ENCODE data around the gene FCGR3A.

Gene FCGR3A

DNA sequence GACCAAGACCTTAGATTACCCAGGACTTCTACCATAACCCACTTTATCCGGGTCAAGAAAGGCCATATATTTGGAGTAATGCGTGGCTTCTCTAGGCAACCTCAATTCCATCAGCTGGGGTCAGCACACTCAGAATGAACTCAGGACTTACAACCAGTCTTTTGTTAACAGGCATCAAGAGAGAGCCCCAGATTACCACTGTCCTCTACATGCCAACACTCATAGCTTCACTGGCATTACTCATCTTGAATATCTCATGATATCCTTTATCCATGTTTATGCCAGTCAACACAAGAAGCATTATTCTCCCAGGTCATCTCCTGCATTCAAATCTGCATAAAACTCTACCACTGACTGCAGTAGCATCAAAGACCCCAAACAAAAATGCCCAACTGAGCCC lies 51.0 kb downstream of the FCGR3A start:
- Histone ChIP-seq H3K27ac (no peak overlapping the region; a peak in 2 of 22 replicates), H3K9ac (no peak overlapping the region), H3K27me3 (no peaks in the 10 kb centered on the region), H3K4me2 (peak overlapping the region in 10 of 11 experiments; percentile 52 to 93 (median 81); a peak in 16 of 22 replicates), H3K36me3 (no peaks in the 10 kb centered on the region), H3K4me3 (no peak overlapping the region), H4K20me1 (no peaks in the 10 kb centered on the region), H3K9me3 (replicated peaks in 1 of 11) (no peaks in the 10 kb centered on the region), H3K4me1 (peaks cover 14 to 66% (median 40%) of the 10 kb centered on the region in 10 experiments)
- no peak for TF ChIP-seq Cebpa-rat (IDR thresholded peaks at IDR 0.05)

DNA sequence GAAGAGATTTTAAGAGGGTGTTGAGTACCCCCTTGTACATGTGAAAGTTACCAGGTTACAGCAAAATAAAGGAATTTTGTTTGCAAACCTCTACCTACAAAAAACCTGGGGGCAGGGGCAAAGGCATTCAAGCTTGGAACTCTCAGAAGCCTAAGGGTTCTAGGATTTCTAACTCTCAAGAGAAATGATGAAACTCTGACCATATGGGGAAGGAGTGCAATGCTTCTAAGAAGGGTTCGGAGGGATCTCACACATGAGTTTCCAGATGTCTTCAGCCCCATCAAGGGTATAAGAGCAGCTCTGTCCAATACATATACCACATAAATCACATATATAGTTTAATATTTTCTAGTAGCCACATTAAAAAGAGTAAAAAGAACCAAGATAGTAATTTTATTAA lies 51.7 kb downstream of the FCGR3A start:
- no peak overlapping the region for H3K9ac ChIP-seq
- no peak for TF ChIP-seq Cebpa-rat (IDR thresholded peaks at IDR 0.05)
- H3K36me3 ChIP-seq: no peaks in the 10 kb centered on the region
- no peaks in the 10 kb centered on the region for H3K9me3 ChIP-seq (replicated peaks in 1 of 11)
- peak overlapping the region in 8 of 11 experiments; percentile 8 to 93 (median 21); a peak in 7 of 22 replicates for H3K4me2 ChIP-seq
- no peaks in the 10 kb centered on the region for H3K27me3 ChIP-seq
- H3K27ac ChIP-seq: no peak overlapping the region
- H3K4me3 ChIP-seq: no peak overlapping the region
- no peaks in the 10 kb centered on the region for H4K20me1 ChIP-seq
- H3K4me1 ChIP-seq: peaks cover 14 to 59% (median 37%) of the 10 kb centered on the region in 10 experiments

DNA sequence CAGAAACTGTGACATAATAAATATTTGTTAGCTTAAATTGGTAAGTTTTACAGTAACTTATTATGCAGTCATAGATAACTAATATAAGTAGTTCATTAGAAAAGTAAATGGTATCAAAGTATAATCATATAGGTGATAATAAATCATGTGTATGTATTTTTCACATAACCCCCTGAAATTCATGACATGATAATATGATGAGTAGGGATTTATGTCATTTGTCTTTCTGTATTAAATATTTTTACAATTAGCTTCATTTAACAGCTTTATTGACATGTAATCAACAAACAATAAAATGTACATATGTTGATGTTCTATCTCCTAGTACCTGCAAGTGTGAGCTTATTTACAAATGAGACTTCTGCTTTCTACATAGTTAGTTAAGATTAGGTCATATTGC lies 54.1 kb downstream of the FCGR3A start:
- peaks cover 0 to 7% (median 0%) of the 10 kb centered on the region in 11 experiments; a peak in 6 of 22 replicates for H3K27me3 ChIP-seq
- no peak overlapping the region for H3K27ac ChIP-seq
- no peaks in the 10 kb centered on the region for H4K20me1 ChIP-seq
- H3K4me1 ChIP-seq: peaks cover 14 to 55% (median 27%) of the 10 kb centered on the region in 10 experiments
- H3K9me3 ChIP-seq (replicated peaks in 1 of 11): no peaks in the 10 kb centered on the region
- H3K4me2 ChIP-seq: no peak overlapping the region
- H3K4me3 ChIP-seq: no peak overlapping the region
- no peak for TF ChIP-seq Cebpa-rat (IDR thresholded peaks at IDR 0.05)
- no peaks in the 10 kb centered on the region for H3K36me3 ChIP-seq
- no peak overlapping the region for H3K9ac ChIP-seq

DNA sequence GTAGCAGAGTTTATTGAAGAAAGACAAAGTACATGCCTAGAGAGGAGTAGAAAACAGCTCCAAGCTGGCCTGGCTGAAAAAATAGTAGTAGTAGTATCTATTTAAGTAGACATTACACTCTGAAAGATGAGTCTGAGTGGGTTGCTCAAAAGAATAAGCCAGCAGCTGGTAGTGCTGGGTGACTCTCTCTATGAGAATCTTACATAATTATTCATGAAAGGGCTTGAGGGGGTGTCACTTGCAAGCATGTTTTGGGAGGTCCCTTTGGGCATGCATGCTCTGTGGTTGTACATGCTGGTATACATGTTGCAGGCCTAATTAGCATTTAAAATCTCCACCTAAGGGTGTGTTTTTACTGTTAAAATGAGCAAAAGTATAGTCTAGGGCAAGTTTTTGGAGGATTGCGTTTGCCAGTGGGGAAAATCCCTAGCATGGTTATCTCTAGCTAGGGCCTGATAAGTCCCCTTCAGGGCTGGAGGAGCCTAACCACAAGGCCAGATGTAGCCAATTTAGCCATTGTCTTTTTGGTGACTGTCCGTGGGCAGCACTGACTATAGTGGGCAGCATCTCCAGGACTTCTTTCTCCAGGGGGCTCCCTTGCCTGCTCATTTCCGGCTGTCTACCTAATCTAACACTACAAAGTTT lies 55.4 kb downstream of the FCGR3A start:
- no peak for TF ChIP-seq Cebpa-rat (IDR thresholded peaks at IDR 0.05)

DNA sequence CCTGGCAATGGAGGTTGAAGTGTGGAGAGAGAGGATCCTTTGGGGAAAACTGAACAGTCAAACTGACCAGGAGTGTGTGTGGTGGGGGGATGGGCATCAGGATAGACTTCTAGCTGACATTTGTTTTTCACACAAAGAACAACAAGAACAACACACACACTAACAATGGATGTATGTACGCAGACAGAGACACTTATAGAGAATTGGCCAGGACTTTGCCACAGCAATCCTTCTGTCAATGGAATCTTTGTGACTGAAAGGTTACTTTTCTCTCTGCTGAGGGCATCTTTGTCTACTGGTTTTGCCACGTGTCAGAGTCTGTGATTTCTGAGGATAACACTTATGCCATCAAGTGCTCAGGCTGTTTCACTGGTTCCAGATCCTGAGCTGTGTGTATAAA lies 56.8 kb downstream of the FCGR3A start:
- Histone ChIP-seq H4K20me1 (no peaks in the 10 kb centered on the region), H3K36me3 (no peaks in the 10 kb centered on the region), H3K9me3 (replicated peaks in 1 of 11) (no peaks in the 10 kb centered on the region), H3K27ac (no peak overlapping the region), H3K4me3 (no peak overlapping the region), H3K4me1 (peaks cover 0 to 33% (median 2%) of the 10 kb centered on the region in 10 experiments; a peak in 12 of 20 replicates), H3K4me2 (no peak overlapping the region; a peak in 2 of 22 replicates), H3K9ac (no peak overlapping the region), H3K27me3 (peaks cover 0 to 33% (median 0%) of the 10 kb centered on the region in 11 experiments; a peak in 6 of 22 replicates)
- TF ChIP-seq Cebpa-rat (IDR thresholded peaks at IDR 0.05): no peak

More for the DNA sequence above, 55.4 kb downstream of the FCGR3A start:
- Histone ChIP-seq H3K27me3 (peaks cover 0 to 20% (median 0%) of the 10 kb centered on the region in 11 experiments; a peak in 6 of 22 replicates), H3K27ac (no peak overlapping the region), H4K20me1 (no peaks in the 10 kb centered on the region), H3K9ac (no peak overlapping the region), H3K4me1 (peaks cover 8 to 44% (median 15%) of the 10 kb centered on the region in 10 experiments), H3K9me3 (replicated peaks in 1 of 11) (no peaks in the 10 kb centered on the region), H3K4me2 (no peak overlapping the region), H3K4me3 (no peak overlapping the region), H3K36me3 (no peaks in the 10 kb centered on the region)
